ENCODE measurements around the gene CSNK1D.

DNA sequence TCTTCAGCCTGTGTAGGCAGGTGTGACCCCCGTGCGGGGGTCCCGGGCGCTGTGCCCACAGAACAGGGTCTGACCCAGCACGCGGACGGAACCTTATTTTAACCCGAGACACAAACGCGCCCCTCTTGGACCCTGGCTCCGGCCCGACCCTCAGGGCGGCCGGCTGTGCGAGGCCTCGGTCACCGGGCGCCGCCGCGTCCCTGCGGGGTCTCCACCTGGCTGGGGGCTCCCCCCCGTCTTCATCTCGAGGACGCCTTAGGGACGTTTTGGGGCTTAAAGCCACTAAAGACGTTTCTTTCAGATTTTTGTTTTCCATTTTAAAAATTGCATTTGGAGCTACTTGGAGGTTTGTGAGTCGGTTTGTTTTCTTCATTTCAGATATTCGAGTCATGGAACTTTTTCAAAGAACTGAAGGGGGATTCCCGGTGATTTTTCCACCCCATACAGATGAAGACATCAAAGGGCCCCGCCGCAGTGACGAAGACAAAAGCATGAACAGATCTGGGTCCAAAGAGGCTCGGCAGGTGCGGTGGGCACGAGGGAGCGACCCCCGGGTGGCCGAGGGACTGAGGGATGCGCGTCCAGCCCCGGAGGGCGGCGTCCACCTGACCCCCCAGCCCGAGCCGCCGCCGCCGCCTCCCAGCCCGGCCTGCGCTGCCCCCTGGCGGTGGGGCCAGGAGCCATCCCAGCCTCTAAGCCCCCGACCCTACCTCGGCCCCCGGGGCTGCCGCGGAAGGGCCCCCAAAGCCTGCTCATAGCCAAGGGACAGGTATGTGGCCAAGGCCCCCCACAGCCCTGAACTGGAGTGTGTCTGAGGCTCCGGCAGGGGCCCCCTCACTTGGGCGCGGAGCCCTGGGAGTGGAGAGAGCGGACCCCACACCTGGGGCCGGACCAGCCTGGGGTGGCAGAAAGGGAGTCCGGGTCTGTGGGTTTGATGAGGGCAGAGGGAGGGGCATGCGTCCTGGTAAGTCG lies 47.7 kb upstream of the CSNK1D start:
- TF ChIP-seq, protein P1, sequence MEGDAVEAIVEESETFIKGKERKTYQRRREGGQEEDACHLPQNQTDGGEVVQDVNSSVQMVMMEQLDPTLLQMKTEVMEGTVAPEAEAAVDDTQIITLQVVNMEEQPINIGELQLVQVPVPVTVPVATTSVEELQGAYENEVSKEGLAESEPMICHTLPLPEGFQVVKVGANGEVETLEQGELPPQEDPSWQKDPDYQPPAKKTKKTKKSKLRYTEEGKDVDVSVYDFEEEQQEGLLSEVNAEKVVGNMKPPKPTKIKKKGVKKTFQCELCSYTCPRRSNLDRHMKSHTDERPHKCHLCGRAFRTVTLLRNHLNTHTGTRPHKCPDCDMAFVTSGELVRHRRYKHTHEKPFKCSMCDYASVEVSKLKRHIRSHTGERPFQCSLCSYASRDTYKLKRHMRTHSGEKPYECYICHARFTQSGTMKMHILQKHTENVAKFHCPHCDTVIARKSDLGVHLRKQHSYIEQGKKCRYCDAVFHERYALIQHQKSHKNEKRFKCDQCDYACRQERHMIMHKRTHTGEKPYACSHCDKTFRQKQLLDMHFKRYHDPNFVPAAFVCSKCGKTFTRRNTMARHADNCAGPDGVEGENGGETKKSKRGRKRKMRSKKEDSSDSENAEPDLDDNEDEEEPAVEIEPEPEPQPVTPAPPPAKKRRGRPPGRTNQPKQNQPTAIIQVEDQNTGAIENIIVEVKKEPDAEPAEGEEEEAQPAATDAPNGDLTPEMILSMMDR (IDR thresholded peaks at IDR 0.05; ENCODE audit: borderline replicate concordance, extremely low read depth, low read length, poor library complexity, severe bottlenecking) = peak; percentile 77
- TF ChIP-seq EZH2 (IDR thresholded peaks at IDR 0.05; ENCODE audit: borderline replicate concordance, low read depth, low read length, severe bottlenecking) = no peak
